ENCODE results near the gene PDP2.

DNA sequence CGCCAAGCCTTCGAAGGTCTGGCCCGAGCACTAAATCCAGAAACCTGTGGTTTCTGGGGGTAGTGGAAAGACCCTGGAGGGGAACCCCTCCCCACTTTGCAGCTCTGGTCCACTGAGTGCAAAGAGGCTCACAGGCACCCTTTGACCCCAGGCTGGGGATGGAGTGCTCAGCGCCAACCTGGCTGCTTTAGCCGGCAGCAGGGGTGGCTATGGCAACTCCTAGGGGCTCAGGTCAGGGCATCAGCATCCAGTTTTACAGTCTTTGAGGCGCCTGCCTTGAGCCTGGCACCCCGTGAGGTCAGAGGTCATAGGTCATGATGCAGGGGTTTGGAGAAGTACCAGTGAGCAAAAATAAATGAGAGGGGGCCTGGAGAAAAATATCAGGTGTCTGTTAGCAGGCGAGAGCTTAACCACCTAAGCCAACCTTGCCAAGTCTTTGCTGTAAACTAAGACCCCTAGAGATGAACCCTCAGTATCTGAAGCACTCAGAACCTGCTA is 18.2 kb upstream of the PDP2 start:
- TF ChIP-seq, protein P1, sequence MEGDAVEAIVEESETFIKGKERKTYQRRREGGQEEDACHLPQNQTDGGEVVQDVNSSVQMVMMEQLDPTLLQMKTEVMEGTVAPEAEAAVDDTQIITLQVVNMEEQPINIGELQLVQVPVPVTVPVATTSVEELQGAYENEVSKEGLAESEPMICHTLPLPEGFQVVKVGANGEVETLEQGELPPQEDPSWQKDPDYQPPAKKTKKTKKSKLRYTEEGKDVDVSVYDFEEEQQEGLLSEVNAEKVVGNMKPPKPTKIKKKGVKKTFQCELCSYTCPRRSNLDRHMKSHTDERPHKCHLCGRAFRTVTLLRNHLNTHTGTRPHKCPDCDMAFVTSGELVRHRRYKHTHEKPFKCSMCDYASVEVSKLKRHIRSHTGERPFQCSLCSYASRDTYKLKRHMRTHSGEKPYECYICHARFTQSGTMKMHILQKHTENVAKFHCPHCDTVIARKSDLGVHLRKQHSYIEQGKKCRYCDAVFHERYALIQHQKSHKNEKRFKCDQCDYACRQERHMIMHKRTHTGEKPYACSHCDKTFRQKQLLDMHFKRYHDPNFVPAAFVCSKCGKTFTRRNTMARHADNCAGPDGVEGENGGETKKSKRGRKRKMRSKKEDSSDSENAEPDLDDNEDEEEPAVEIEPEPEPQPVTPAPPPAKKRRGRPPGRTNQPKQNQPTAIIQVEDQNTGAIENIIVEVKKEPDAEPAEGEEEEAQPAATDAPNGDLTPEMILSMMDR (conservative IDR thresholded peaks at IDR 0.05 in 1 of 2, IDR thresholded peaks at IDR 0.05 in 1 of 2; ENCODE audit: extremely low read depth in 1 of 2, insufficient read depth in 1 of 2, low read depth in 1 of 2, low read length in 2 of 2): no peak
- no peak for TF ChIP-seq EZH2 (IDR thresholded peaks at IDR 0.05; ENCODE audit: borderline replicate concordance, low read length)
